ENCODE results near the gene CHTF18.
"Not testable (repeated sequence)": the region's sequence is repeated elsewhere in the genome, so short reads cannot be mapped to it uniquely, and the experiment has no call there.

CHTF18 gene

GRCh38 chr16:813204-813915, 24.9 kb downstream of the CHTF18 start:
- TF ChIP-seq ZNF274 (IDR thresholded peaks at IDR 0.05; ENCODE audit: low read depth, low read length): no peak
- H3K4me3 ChIP-seq (ENCODE audit: low read length): no peak overlapping the region

- TF ChIP-seq ZNF274 (IDR thresholded peaks at IDR 0.05; ENCODE audit: low read depth, low read length): no peak
- no peak overlapping the region for H3K4me3 ChIP-seq (ENCODE audit: low read length)
Observed at GRCh38 chr16:813916-814412, 25.5 kb downstream of the CHTF18 start.

GRCh38 chr16:814974-815373, 26.6 kb downstream of the CHTF18 start:
- no peak for TF ChIP-seq ZNF274 (IDR thresholded peaks at IDR 0.05; ENCODE audit: low read depth, low read length)
- no peak overlapping the region for H3K4me3 ChIP-seq (ENCODE audit: low read length)

GRCh38 chr16:815861-816260, 27.4 kb downstream of the CHTF18 start:
- no peak overlapping the region for H3K4me3 ChIP-seq (ENCODE audit: low read length)
- no peak for TF ChIP-seq ZNF274 (IDR thresholded peaks at IDR 0.05; ENCODE audit: low read depth, low read length)

- no peak for TF ChIP-seq ZNF274 (IDR thresholded peaks at IDR 0.05; ENCODE audit: low read depth, low read length)
- no peak overlapping the region for H3K4me3 ChIP-seq (ENCODE audit: low read length)
Observed at GRCh38 chr16:817001-817906, 28.8 kb downstream of the CHTF18 start.

GRCh38 chr16:818132-818531, 29.7 kb downstream of the CHTF18 start:
- no peak overlapping the region for H3K4me3 ChIP-seq (ENCODE audit: low read length)
- no peak for TF ChIP-seq ZNF274 (IDR thresholded peaks at IDR 0.05; ENCODE audit: low read depth, low read length)

GRCh38 chr16:818592-818991, 30.2 kb downstream of the CHTF18 start:
- no peak for TF ChIP-seq ZNF274 (IDR thresholded peaks at IDR 0.05; ENCODE audit: low read depth, low read length)
- no peak overlapping the region for H3K4me3 ChIP-seq (ENCODE audit: low read length)

- H3K4me3 ChIP-seq (ENCODE audit: low read length): no peak overlapping the region
- TF ChIP-seq ZNF274 (IDR thresholded peaks at IDR 0.05; ENCODE audit: low read depth, low read length): no peak
Observed at GRCh38 chr16:819336-820043, 31.1 kb downstream of the CHTF18 start.

- H3K4me3 ChIP-seq (ENCODE audit: low read length): not testable (repeated sequence)
Observed at GRCh38 chr16:820044-820408, 31.6 kb downstream of the CHTF18 start.

GRCh38 chr16:820748-821147, 32.3 kb downstream of the CHTF18 start:
- H3K4me3 ChIP-seq (ENCODE audit: low read length): no peak overlapping the region
- no peak for TF ChIP-seq ZNF274 (IDR thresholded peaks at IDR 0.05; ENCODE audit: low read depth, low read length)

GRCh38 chr16:821751-822150, 33.3 kb downstream of the CHTF18 start:
- no peak overlapping the region for H3K4me3 ChIP-seq (ENCODE audit: low read length)
- no peak for TF ChIP-seq ZNF274 (IDR thresholded peaks at IDR 0.05; ENCODE audit: low read depth, low read length)

GRCh38 chr16:822174-822908, 33.9 kb downstream of the CHTF18 start:
- no peak overlapping the region for H3K4me3 ChIP-seq (ENCODE audit: low read length)
- no peak for TF ChIP-seq ZNF274 (IDR thresholded peaks at IDR 0.05; ENCODE audit: low read depth, low read length)

- no peak for TF ChIP-seq ZNF274 (IDR thresholded peaks at IDR 0.05; ENCODE audit: low read depth, low read length)
- no peak overlapping the region for H3K4me3 ChIP-seq (ENCODE audit: low read length)
Observed at GRCh38 chr16:822909-823297, 34.5 kb downstream of the CHTF18 start.

- no peak for TF ChIP-seq ZNF274 (IDR thresholded peaks at IDR 0.05; ENCODE audit: low read depth, low read length)
- H3K4me3 ChIP-seq (ENCODE audit: low read length): no peak overlapping the region
Observed at GRCh38 chr16:824194-824593, 35.8 kb downstream of the CHTF18 start.

Measured in GM08714 (cell line).